ENCODE data around the gene KDM2B.

GRCh38 chr12:121432740-121433480, 147.9 kb downstream of the KDM2B start:
- TF ChIP-seq EZH2 (IDR thresholded peaks at IDR 0.05; ENCODE audit: low read depth, low read length, severe bottlenecking), result no peak
- TF ChIP-seq GABPA (IDR thresholded peaks at IDR 0.05; ENCODE audit: borderline replicate concordance, insufficient read depth, low read length), result no peak
- no peak for TF ChIP-seq SRF (IDR thresholded peaks at IDR 0.05; ENCODE audit: low read depth, low read length)
- TF ChIP-seq POLR2A (IDR thresholded peaks at IDR 0.05; ENCODE audit: control extremely low read depth in 1 of 2, low read depth in 2 of 2, low read length in 2 of 2), result no peak
- TF ChIP-seq NRF1 (IDR thresholded peaks at IDR 0.05; ENCODE audit: low read depth, low read length), result no peak
- no peak for TF ChIP-seq CTCF (IDR thresholded peaks at IDR 0.05; ENCODE audit: control extremely low read depth in 1 of 3, insufficient read depth in 1 of 3, low read depth in 1 of 3, low read length in 3 of 3)
- no peak for TF ChIP-seq USF2 (IDR thresholded peaks at IDR 0.05; ENCODE audit: low read length)
- TF ChIP-seq BRCA1 (IDR thresholded peaks at IDR 0.05; ENCODE audit: low read depth, low read length), result no peak
